Measurements from ENCODE around the gene CBFA2T3.

Gene CBFA2T3

GRCh38 chr16:88925540-88925887 is 51.5 kb downstream of the CBFA2T3 start:
- Histone ChIP-seq H3K36me3 (ENCODE audit: control insufficient read depth in 2 of 2, insufficient read depth in 1 of 2, low read length in 2 of 2) (no peaks in the 10 kb centered on the region), H3K9me3 (ENCODE audit: control insufficient read depth, insufficient read depth, low read depth, low read length) (no peaks in the 10 kb centered on the region), H3K4me3 (ENCODE audit: low read depth, low read length) (no peak overlapping the region), H3K27ac (ENCODE audit: extremely low read depth, low read depth, low read length) (no peak overlapping the region), H3K4me1 (ENCODE audit: control insufficient read depth, insufficient read depth, low read length) (no peaks in the 10 kb centered on the region; the same call in 1 of the 2 replicates)
- ChIA-PET POLR2A (no interaction called here), CTCF (interaction anchor here (0.8 kb wide), 1 partner anchor 67 kb away, joined by 3 read pairs; no protein-coding TSS in a partner anchor)
- 0 out of 2 replicates have a peak, but pooled peaks have one; percentile 2 for TF ChIP-seq ZNF394 (tag by site-specific recombination; IDR thresholded peaks at IDR 0.05; ENCODE audit: borderline replicate concordance)
- TF ChIP-seq, protein P1, sequence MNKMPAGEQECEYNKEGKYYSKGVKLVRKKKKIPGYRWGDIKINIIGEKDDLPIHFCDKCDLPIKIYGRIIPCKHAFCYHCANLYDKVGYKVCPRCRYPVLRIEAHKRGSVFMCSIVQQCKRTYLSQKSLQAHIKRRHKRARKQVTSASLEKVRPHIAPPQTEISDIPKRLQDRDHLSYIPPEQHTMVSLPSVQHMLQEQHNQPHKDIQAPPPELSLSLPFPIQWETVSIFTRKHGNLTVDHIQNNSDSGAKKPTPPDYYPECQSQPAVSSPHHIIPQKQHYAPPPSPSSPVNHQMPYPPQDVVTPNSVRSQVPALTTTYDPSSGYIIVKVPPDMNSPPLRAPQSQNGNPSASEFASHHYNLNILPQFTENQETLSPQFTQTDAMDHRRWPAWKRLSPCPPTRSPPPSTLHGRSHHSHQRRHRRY (tag by site-specific recombination; IDR thresholded peaks at IDR 0.05): no peak

DNA sequence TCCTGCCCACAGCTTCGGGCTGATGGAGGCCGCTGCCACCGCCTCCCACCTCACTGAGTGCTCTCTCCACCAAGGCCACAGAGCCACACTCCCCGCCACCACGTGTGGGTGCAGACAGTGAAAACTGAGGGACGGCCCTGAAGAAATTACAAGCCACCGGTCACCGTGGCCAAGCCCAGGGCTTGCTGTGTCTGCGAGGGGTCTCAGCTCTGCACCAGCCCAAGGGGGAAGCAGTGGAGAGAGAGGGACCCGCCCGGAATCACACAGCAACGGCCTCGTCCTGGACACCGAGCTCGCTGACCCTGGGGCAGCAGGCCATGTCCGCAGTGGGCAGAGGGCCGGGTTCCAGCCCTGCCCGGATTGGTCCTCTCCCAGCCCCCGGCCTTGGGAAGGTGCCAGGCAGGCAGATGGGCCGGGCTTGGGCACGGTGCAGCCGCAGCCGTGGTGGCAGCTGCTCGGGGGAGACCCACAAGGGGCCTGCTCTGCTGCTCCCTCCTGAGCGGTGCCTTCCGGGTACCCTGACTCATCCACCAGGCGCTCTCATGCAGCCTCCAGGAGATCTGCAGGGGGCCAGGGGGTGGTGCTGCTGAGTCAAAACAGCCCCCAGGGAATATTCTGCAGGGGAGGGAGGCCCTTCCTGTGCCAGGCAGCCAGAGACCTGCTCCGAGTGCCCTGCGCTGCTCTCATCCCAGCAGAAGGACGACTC is 52.0 kb downstream of the CBFA2T3 start:
- no peaks in the 10 kb centered on the region for H3K36me3 ChIP-seq (ENCODE audit: control insufficient read depth in 2 of 2, insufficient read depth in 1 of 2, low read length in 2 of 2)
- no peaks in the 10 kb centered on the region for H3K9me3 ChIP-seq (ENCODE audit: control insufficient read depth, insufficient read depth, low read depth, low read length)
- no peaks in the 10 kb centered on the region; the same call in 1 of the 2 replicates for H3K4me1 ChIP-seq (ENCODE audit: control insufficient read depth, insufficient read depth, low read length)
- no peak overlapping the region for H3K27ac ChIP-seq (ENCODE audit: extremely low read depth, low read depth, low read length)
- H3K4me3 ChIP-seq (ENCODE audit: low read depth, low read length): no peak overlapping the region
- ChIA-PET CTCF (interaction anchor here (0.7 to 1.1 kb wide), 3 partner anchors 67 to 242 kb away, joined by 3 read pairs; no protein-coding TSS in a partner anchor), POLR2A (no interaction called here)
- TF ChIP-seq GLIS1 (tag by site-specific recombination; IDR thresholded peaks at IDR 0.05) (peak; percentile 94), ZNF324 (tag by site-specific recombination; IDR thresholded peaks at IDR 0.05) (no peak), ZNF341 (tag by site-specific recombination; IDR thresholded peaks at IDR 0.05; ENCODE audit: low read depth) (peak; percentile 63; the same call in 1 of the 2 replicates), HIC1 (tag by site-specific recombination; IDR thresholded peaks at IDR 0.05) (peak; percentile 15; the same call in 1 of the 2 replicates), SCRT1 (tag by site-specific recombination; IDR thresholded peaks at IDR 0.05; ENCODE audit: borderline replicate concordance) (no peak), BCL11A (tag by site-specific recombination; IDR thresholded peaks at IDR 0.05; ENCODE audit: low read depth) (no peak), SP7 (tag by site-specific recombination; IDR thresholded peaks at IDR 0.05) (0 out of 2 replicates have a peak, but pooled peaks have one; percentile 20), GLIS2 (tag by site-specific recombination; IDR thresholded peaks at IDR 0.05) (peak; percentile 62), ZNF423 (tag by site-specific recombination; IDR thresholded peaks at IDR 0.05) (peak; percentile 71), KLF16 (tag by site-specific recombination; IDR thresholded peaks at IDR 0.05) (no peak), CTCF (tag by site-specific recombination; IDR thresholded peaks at IDR 0.05) (peak; percentile 81), ZIC2 (tag by site-specific recombination; IDR thresholded peaks at IDR 0.05) (peak; percentile 91), KLF9 (tag by site-specific recombination; IDR thresholded peaks at IDR 0.05; ENCODE audit: low read depth) (0 out of 2 replicates have a peak, but pooled peaks have one; percentile 9), ZBTB17 (tag by site-specific recombination; IDR thresholded peaks at IDR 0.05) (0 out of 2 replicates have a peak, but pooled peaks have one; percentile 25), ZNF660 (tag by site-specific recombination; IDR thresholded peaks at IDR 0.05) (0 out of 2 replicates have a peak, but pooled peaks have one; percentile 58), SCRT2 (tag by site-specific recombination; IDR thresholded peaks at IDR 0.05) (peak; percentile 64), ZBTB48 (tag by site-specific recombination; IDR thresholded peaks at IDR 0.05) (peak; percentile 47; the same call in 1 of the 2 replicates), PRDM10 (tag by site-specific recombination; IDR thresholded peaks at IDR 0.05) (no peak)
- TF ChIP-seq, protein P2, sequence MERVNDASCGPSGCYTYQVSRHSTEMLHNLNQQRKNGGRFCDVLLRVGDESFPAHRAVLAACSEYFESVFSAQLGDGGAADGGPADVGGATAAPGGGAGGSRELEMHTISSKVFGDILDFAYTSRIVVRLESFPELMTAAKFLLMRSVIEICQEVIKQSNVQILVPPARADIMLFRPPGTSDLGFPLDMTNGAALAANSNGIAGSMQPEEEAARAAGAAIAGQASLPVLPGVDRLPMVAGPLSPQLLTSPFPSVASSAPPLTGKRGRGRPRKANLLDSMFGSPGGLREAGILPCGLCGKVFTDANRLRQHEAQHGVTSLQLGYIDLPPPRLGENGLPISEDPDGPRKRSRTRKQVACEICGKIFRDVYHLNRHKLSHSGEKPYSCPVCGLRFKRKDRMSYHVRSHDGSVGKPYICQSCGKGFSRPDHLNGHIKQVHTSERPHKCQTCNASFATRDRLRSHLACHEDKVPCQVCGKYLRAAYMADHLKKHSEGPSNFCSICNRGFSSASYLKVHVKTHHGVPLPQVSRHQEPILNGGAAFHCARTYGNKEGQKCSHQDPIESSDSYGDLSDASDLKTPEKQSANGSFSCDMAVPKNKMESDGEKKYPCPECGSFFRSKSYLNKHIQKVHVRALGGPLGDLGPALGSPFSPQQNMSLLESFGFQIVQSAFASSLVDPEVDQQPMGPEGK (tag by site-specific recombination; IDR thresholded peaks at IDR 0.05): peak; percentile 60

Measured in HEK293 (cell line).